NCI-H2227 treated with DMSO at 0.1 percent for 48 hours (cell line): ENCODE measurements around the gene TMEM218.

Source experiments
- DNase-seq: peaks from one replicate; lab custom pipeline; 2025; lab: John Stamatoyannopoulos, UW

TMEM218 gene

DNA sequence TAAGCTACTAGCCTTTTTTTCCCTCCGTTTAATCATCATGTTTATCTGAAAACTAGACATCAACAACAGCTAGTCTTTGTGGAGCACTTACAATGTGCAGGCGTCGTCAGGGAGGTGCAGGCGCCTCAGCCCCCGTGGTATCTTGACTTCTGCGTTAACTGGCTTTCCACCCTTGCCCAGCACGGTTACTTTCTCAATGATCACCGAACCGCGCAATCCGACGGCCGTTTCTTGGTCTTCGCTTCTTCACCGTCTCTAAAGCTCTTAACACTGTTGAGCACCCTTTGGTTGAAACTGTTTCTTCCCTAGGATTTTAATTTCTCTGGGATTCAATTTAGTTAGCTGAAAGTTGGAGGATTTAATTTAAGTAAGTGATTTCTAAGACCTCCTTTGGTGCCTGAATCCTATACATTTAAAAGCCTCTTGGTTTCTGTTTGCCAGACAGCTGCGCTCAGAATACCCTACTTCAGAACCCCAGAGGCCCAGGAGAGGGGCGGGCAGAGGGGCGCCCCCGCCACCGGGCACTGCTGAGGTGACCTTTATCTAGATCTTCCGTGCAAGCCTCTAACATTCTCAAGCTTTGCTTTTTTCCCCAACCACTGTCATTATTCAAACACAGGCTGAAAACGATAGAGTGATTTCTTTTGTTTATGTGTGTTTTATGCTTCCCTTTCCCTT is 18.0 kb upstream of the TMEM218 start:
- peak; percentile 4 for DNase-seq

DNA sequence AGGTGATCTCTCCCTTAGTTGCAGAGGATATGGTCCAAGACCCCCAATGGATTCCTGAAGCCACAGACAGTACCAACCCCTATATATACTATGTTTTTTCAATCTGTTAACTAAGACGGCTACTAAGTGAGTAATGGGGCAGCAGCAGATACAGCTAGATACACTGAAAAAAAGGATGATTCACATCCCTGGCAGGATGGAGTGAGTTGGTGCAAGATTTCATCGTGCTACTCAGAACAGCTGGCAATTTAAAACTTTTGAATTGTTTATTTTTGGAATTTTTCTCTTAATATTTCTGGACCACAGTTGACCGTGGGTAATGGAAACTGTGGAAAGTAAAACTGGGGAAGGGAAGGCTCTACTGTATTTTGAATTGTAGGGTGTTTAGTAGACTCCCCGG is 17.0 kb upstream of the TMEM218 start:
- DNase-seq: no peak

DNA sequence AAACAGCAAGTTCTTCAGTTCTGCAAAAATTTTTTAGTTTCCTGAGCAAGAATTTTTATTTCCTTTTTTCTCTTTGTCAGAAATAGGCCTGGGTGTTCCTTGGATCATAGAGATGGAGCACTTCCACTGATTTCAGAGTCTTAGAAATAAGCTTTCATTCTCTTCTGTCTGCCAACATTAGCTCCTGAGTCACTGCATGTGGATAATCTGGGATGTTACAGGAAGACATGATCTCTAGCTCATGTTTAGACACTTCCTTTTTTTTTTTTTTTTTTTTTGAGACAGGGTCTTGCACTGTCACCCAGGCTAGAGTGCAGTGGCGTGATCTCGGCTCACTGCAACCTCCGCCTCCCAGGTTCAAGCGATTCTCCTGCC is 13.2 kb upstream of the TMEM218 start:
- DNase-seq: no peak

DNA sequence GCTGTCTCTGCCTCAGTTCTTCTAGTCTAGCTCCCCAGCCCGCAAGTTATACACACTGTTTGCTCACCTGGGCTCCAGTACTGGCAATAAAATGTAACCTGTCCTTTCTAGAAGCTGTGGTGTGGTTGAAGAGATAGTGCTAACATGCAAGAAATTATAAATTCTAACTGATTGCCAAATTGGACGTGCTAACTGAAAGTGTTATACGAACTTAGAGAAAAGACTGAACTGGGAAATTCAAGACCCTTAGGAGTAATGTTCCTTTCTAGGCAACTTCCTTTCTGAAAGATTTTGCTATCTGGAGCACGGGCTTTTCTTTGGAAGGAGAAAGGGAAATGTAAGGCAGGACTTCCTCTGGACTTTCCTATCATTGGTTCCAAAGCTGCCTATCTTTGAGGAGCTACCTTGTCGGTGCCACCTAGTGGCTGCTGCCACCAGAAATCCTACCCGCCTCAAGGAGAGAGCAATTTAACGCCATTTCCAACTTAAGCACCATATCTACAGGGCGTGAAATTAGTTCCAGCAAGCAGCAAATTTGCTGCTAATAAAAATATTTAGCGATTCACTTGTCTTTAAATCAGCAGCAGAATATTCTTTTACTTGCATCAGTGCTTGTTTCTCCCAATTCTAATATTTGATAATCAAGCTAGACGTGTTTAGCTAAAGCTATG is 12.7 kb upstream of the TMEM218 start:
- no peak for DNase-seq

DNA sequence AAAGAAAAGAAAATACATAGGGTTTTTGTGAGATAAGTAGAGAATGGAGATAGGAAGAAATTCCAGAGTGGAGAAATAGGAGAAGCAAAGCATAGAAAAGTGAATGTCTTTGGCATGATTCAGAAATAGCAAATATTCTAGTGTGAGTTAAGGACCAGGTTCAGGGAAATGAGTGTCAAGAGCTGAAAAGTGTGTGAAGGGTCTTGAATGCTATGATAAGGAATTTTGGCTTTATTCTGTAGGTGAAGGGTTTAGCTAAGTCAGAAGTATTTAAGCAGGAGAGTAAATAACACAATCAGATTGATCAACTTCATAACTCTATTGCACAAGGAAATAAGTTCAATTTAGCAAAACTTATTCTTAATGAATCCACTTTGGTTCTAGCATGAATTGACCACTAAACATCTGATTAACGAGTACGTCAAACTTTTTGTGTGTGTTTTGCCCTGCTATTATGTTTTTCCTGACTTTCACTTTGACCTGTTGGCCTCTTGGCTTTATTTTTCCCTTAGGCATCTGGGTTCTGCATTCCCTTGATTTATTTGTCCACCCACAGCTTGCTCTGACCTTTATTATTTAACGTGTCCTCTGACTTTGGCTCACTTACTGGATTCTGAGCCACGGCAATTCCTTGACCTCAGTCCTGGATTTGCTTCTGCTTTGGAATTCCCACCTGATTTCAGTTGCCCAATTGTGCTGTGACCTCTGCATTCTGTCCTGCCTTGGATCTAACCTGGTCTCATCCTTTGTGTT is 11.9 kb upstream of the TMEM218 start:
- DNase-seq: no peak

DNA sequence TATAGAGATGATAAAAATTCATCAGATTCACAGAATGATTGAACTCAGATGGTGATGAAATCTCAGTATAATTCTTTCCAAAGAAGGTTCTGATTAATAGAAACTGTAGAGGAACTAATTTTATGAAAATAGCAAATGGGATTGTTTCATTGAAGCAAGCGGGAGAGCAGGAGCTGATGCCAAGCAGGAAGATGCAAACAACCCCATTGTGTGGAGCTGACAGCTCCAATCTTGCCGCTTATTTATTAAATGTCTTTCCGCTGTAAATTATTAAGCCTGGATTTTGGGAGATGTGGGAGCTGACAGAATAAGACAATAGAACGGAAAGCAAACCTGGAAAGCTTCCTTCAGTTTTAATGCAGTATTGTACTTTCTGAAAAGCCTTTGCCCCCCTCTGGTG is 6.0 kb upstream of the TMEM218 start:
- DNase-seq: no peak

DNA sequence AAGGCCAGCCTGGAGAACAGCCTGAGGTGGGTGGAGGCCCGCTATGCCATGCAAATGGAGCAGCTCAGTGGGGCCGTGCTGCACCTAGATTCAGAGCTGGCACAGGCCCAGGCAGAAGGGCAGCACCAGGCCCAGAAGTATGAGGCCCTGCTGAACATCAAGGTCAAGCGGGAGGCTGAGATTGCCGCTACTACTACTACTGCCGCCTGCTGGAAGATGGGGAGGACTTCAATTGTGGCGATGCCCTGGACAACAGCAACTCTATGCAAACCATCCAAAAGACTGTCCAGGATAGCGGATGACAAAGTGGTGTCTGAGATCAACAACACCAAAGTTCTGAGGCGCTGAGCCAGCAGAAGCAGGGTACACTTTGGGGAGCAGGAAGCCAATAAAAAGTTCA is 3.1 kb upstream of the TMEM218 start:
- no peak for DNase-seq

DNA sequence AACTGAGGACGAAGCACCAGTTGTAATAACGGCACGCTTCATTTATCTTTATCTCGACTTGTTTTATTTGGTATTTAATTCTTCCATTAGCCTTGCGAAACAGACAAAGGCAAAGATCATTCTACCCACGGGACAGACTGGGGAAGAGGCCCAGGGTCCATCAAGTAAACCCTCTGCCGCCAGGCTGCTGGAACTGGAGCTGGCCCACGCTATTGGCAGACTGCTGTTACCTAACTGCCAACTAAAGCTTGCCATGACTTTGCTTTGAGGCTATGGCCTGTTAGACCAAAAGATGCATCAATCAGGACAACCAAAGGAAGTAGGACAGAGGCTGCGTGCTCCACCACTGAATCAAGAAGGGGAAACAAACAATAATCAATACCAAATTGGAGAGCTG is 780 bp upstream of the TMEM218 start:
- DNase-seq: no peak

DNA sequence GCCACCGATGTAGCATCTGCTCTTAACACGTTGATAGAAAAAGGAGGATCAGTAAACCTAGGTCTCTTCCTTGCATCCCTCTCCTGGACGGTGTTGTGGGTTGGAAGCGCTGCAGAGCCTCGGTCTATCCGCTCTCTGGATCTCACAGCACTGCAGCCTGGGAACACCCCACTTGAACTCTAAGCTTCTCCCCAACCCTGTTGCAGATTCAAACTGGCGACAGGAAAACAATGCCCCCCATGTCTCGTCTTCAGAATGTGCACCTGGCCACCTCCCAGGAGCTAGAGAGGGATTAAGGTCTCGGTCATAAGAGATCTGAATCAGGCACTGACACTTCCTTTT is 454 bp downstream of the TMEM218 start:
- DNase-seq: no peak

DNA sequence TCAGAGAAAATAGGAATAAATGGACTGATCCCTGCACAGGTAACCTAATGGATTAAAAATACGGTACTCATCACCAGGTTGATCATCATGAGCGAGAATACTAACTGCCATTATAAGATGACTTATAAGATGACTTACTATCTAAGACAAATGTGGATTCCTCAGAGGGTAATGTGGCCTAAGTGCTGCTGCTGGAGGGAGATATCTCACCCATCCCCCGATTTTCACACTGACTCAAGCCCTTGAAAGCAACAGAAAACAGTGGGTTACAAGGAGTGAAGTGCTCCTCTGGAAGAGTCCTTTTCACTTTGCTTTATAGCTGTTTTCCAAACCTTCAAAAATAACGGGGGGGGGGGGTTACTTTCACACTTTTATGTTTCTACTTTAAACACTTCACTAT is 920 bp downstream of the TMEM218 start:
- DNase-seq: peak; percentile 0

DNA sequence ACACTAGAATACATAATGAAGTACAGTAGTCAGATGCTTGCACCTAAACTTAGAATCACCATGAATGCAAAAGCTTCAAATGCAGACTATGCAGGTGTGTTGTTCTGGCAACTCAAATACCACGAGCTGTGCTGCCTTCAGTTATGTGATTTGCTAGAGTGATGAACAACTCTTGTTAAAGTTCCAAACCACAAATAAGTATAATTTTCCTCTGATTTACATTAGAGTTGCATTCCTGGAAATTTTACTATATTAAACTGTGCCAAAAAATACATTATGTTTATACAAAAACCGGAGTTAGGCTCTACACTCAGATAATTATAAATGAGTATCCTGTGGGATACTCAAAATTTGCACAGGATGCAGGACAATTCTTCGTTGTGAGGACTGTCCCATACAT is 3.0 kb downstream of the TMEM218 start:
- no peak for DNase-seq

DNA sequence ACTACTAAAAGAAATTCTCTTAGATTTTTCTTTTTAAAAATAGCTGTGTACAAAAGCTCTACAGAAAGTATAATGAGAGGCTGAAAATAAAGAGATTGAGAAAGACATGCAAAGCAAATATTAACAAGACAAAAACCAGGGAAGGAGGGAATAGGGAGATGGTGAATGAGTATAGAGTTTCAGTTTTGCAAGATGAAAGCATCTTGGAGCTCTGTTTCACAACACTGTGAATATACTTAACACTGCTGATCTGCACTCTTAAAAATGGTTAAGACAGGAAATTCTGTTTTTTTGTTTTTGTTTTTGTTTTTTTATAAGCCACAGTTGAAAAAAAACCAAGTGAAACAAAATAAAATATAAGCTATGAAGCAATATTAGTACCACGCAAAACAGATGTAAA is 5.5 kb downstream of the TMEM218 start:
- DNase-seq: no peak

DNA sequence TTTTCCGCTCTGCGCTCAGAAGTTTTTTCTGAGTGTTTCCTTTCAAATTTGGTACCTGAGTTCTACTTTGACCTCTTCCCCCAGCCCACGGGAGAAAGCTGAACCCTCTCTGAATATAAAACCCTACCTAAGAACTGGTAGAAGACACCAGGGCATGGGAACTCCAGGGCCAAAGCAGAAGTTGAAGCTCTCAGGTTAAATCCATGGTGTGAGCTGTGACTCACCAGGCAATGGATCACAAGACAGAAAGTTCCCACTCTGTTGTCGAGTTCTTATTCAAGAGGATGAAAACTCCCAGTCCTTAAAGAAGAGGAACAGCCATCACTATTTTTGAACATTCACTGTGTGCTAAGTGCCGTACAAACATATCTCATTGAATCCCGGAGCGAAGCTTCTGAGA is 8.9 kb downstream of the TMEM218 start:
- no peak for DNase-seq

DNA sequence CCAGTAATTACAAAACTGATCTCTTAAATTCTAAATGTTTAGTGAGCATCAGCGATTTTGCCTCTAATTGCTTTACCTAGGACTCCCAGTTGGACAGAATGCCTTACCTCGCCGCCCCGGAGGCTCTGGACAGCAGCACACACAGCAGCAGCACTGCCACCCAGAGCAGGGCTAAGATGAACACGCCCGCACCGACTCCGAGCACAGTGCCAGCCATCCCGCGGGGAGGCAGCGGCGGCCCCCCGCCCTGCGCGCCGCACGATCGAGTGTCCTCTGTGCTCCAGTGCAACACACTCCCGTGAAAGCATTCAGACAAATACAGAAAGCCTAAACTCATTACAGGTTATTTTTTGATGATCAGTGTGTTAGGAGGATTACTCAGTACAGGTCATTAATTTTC is 9.4 kb downstream of the TMEM218 start:
- no peak for DNase-seq

DNA sequence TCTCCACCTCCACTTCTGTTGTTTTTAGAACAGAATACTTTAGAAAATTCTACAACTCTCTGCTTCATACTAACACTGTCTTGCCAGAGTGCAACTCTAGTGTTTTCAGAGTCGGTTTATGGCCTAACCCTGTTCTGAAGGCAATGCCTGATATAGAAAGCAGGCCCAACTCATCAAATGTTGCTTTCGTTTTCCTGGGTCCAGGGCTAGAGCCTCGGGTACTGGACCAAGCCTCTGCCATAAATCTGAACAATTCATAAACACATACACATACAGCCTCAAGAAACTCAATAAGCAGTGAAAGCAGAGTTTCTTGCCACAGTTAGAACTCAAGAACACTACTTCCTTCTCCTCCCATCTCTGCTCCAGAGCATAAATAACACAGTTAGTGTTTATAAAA is 9.8 kb downstream of the TMEM218 start:
- DNase-seq: no peak

DNA sequence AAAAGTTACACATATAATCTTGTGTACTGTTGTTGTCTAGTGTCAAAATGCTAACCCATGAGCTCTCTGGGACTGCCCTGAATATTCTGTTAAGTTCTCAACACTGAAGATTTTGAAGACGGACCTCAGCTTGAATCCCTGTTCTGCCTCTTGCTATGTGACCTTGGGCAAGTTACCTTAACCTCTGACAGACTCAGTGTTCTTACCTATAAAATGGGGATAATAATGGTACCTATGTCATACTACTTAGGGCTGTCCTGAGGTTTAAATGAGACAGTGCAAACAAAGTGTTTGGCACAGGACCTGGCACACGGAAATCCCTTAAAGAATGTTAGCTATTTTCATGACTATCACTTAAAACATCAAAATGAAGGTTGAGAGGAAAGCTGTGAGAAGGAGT is 11.3 kb downstream of the TMEM218 start:
- no peak for DNase-seq

DNA sequence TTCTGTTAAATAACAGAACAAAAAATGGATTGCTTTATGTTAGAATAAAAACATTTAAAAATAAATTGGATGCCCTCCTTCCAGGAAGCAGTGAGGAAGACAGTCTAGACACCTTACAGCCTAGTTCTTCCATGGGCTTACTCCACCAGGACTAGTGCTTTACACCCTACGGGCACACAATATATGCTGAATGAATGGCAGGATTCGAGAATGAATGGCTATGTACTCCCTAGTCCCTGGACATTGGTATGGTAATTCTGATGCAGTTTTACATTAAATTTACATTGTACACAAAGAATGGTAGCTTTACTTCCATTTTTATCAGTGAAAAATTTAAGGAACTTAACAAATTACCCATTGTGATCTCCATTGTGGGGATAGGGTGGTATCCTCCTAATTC is 16.7 kb downstream of the TMEM218 start:
- DNase-seq: no peak

DNA sequence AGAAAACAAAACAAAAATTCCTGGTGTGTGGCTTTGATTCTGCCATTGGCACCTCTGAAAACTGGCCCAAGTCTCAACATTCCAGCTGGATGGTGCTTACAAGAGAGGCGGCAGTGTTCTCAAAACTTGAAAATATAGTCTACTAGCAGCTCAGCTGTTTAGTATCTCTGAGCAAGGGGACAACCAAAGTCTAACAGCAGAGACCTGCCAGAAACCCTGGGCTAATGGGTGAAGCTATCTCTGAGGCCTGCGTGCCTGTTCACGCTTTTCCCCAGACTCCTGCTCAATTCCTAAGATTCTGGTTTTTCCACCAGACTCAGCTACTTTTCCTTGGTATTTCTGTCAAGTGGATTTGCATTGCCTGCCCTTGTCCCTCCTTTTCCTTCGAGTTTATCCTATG is 17.9 kb downstream of the TMEM218 start:
- no peak for DNase-seq

DNA sequence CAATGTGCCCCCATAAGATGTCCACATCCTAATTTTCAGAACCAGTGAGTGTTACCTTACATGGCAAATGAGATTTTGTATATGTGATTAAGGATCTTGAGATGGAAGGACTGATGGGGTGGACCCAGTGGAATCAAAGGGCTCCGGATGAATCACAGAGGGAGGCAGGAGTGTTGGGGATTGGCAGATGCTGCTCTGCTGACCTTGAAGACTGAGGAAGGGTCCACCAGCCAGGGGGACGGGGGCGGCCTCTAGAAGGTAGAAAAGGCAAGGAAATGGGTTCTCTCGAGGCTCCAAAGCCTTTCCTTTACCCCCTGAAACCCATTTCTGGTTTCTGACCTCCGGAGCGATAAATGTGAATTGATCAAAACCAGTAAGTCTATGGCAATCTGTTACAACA is 18.8 kb downstream of the TMEM218 start:
- no peak for DNase-seq

DNA sequence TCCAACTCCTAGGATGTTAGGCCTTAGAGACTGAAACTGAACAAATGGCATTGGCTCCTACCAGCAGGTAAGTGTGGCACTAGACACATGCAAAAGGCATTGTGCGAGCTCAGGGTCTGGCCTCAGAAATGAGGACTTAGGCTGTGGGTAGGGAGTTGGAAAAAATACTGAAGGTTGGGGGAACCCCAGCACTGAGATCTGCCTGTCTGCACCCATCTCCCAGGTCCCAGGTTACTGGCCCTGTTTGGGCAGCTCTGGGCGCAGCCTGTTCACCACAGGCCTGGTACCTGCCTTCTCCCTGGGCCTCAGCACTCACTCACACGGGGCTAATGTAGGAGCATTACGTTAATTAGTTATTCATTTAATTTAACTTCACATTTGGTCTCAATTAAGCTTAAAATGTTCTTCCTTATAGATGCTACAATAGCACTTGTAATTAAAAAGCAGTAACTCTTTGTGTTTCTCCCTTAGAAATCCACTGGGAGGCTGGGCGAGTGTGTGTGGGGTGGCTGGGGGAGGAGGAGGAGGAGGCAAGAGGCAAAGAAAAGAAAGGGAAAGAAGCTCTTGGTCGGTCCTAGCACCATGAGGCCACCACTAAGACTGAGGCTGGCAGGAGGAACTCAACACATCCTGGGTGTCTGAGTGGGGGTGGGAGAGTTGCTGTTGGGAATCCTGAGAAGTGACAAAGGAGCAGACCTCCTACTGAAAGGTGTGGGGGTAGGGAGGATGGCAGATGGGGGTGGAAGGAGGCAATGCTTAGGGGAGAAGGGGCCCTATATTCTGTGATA is 19.4 kb downstream of the TMEM218 start:
- DNase-seq: no peak

DNA sequence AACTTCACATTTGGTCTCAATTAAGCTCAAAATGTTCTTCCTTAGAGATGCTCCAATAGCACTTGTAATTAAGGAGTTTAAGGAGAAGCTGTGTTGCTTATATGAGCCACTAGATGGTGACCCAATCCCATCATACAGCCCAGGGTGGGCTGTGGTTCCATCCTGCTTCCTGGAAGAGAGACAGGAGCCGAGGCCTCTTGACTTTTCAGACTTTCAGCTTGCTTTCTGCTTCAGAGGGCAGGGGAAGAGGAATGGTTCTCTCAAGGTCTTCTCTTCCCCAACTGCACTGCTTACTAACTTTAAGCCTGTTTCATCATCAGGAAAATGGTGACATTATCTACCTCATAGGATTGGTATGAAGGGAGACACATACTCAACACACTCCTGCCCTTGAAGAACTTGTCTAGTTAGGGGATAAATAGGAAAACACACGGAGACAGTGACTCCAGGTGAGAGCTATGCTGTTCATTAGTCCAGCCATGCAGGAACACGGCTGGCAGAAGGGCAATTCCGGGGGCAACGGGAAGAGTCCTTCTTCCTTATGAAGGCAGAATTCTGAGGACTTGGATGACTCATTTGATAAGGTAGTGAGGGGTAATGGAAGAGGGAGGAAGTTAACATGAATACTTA is 20.1 kb downstream of the TMEM218 start:
- peak; percentile 49 for DNase-seq

DNA sequence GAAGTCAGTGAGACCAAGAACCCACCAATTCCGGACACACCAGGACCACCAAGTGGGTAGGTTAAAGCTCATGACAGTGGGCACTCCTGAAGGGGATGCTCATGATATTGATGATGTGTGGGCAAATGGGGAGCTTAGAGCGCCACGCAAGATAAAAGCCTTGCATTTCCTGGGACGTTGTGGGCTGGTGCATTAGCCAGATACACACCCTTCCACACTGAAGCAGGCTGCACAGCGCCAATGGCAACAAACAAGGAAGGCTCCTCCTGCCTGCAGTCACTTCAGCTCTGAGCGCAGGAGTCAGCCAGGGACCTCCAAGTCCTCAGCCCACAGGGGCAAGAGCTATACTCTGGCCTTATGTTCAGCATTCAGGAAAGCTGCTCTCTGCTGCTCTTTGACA is 20.6 kb downstream of the TMEM218 start:
- no peak for DNase-seq
